GM12801 (cell line): Measurements from ENCODE around the gene LHPP.

Source experiments
- TF ChIP-seq, protein P1 (sequence below): IDR thresholded peaks from one replicate; pipeline ENCODE4 v1.5.1; 2011; ENCODE audit warnings: control low read depth; ENCODE audit not compliant: insufficient read length; ENCODE audit errors: extremely low read depth

The LHPP gene

GRCh38 chr10:124461642-124462347, at the start of gene LHPP:
Gene LHPP (plus strand): TSS chr10:124461823. CDS start chr10:124461863, 40 bp downstream.
- TF ChIP-seq, protein P1, sequence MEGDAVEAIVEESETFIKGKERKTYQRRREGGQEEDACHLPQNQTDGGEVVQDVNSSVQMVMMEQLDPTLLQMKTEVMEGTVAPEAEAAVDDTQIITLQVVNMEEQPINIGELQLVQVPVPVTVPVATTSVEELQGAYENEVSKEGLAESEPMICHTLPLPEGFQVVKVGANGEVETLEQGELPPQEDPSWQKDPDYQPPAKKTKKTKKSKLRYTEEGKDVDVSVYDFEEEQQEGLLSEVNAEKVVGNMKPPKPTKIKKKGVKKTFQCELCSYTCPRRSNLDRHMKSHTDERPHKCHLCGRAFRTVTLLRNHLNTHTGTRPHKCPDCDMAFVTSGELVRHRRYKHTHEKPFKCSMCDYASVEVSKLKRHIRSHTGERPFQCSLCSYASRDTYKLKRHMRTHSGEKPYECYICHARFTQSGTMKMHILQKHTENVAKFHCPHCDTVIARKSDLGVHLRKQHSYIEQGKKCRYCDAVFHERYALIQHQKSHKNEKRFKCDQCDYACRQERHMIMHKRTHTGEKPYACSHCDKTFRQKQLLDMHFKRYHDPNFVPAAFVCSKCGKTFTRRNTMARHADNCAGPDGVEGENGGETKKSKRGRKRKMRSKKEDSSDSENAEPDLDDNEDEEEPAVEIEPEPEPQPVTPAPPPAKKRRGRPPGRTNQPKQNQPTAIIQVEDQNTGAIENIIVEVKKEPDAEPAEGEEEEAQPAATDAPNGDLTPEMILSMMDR, result no peak

- TF ChIP-seq, protein P1, result no peak
These were observed 47.5 kb upstream of the LHPP start for GRCh38 chr10:124414076-124414475.

- TF ChIP-seq, protein P1, result no peak
These were observed 46.4 kb upstream of the LHPP start for GRCh38 chr10:124415210-124415609.

DNA sequence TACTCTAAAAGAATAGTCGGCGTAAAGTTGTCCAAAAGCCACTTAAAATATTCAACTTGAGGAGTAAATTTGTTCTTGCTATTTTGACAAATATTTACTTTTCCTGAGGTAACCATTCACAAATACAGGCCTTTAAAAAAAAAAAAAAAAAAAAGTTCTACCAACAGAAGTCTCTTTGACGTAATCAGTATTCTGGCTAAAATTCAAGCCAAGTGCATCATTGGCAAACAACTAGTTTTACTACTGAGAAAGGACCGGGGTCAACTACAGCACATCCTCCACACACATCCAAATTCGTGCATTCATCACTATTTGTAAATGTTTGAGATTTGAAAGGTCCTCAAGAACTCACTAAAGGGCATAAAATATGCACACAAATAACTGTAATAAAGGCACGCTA, 44.9 kb upstream of the LHPP start:
- TF ChIP-seq, protein P1, result no peak

GRCh38 chr10:124417895-124418725, 43.5 kb upstream of the LHPP start:
- TF ChIP-seq, protein P1, result no peak

DNA sequence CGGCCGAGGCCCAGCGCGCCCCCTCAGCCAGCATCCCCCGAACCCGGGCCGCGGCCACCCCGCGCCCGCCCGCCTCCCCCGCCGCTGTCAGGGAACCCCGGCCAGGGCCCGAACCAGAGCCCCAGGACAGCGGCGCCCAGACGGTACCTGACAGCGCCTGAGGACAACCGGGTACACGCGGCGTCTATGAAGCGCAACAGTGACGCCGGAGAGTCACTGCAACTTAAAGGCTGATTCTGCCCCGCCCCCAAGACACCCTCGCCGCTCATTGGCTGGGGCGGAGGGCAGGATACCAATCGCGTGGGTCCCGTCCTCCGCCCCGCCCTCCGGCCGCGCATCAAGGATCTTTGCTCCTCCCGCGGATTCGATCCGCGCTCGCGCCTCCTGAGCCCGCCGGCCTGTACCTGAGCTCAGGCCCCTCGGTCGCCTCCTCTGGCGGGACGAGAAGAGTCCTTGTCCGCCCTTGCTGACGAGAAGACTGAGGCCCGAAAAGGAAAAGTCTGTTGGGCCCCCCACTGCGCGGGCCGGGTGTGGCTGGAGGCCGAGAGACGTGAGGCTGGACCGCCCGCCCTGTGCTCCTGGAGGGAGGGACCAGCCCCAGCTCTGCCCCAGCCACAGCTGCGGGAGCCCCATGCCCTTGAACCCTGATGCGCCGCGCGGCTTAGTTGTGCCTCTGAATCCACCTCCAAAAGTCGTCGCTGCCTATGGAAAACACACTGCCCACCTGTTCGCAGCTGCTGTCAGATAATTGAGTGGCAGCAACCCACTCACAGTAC, 42.7 kb upstream of the LHPP start, which contains the start of gene OAT:
TSS of gene OAT (minus strand) at position 198 of the 776 bp plus-strand sequence. CDS start 6,752 bp downstream, outside the sequence.
- TF ChIP-seq, protein P1, result no peak

DNA sequence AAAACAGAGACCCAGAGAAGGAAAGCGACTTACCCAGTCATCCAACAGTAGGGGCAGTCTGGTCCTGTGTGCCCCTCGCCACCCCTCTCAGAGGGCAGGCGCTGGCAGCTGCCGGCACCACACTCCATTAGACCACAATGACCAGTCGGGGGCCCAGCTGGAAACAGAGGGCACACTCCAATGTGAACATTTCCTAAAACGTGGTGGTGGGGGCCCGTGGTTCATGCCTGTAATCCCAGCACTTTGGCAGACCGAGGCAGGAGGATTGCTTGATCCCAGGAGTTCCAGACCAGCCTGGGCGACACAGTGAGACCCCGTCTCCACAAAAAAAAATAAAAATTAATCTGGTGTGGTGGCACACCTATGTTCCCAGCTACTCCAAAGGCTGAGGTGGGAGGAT, 42.0 kb upstream of the LHPP start:
- TF ChIP-seq, protein P1, result no peak
